Measurements from ENCODE around the gene PPIH.
"Not testable (repeated sequence)": the region's sequence is repeated elsewhere in the genome, so short reads cannot be mapped to it uniquely, and the experiment has no call there.

The PPIH gene

GRCh38 chr1:42657981-42658876 lies at the start of gene PPIH:
PPIH (plus strand) TSS chr1:42658423; CDS start chr1:42658447, 24 bp downstream.
- peak; percentile 91 for DNase-seq

DNA sequence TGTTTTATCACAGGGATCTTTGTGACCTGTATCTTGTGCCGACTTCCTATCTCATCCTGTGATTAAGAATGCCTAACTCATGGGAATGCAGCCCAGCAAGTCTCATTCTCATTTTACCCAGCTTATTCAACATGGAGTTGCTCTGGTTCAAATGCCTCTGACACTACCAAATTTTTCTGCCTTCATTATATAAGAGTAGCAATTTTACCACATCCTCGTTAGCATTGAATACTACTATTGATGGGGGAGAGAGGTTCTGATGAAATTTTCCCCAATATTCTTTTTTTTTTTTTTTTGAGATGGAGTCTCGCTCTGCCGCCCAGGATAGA lies 44.5 kb upstream of the PPIH start:
- no peak for DNase-seq

DNA sequence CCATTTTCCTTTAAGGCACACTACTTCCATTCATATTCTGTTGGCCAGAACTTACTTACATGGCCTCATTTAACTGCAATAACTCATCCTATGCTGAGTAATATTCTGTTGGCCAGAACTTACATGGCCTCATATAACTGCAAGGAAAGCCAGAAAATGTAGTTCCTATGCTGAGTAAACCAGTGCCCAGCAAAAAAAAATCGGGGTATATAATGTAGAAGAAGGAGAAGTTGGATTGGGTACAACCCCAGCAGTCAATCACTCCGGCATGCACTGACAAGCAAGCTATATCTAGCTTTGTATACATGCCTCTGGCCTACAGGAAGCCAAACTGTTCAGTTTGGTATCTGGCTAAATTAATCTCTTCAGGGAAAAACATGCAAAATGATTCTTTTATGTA lies 39.4 kb upstream of the PPIH start:
- no peak for DNase-seq

DNA sequence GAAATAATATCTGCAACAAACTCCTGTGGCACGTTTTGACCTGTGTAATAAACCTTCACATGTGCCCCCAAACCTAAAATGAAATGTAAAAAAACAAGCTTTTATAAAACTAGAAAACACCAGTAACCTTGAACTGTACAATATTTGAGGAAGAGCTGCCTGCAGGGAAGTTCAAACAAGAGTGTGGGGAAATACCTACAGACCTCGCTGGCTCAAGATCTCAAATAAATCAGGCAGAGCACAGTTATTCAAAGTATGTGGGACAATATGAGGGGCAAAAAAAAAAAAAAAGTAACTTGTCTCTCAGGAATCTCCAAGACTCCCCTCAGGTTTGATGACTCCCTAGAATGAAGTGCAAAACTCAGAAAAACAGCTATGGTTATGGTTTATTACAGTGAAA lies 37.9 kb upstream of the PPIH start:
- no peak for DNase-seq

GRCh38 chr1:42621180-42621579 lies 37.0 kb upstream of the PPIH start:
- not testable (repeated sequence) for DNase-seq

DNA sequence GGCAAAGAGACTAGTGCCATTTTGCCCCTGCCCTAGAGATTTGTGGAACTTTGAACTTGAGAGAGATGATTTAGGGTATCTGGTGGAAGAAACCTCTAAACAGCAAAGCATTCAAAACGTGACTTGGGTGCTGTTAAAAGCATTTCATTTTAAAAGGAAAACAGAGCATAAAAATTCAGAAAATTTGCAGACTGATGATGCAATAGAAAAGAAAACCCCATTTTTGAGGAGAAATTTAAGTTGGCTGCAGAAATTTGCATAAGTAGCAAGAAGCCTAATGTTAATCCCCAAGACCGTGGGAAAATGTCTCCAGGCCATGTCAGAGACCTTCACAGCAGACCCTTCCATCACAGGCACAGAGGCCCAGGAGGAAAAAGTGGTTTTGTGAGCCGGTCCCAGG lies 31.0 kb upstream of the PPIH start:
- not testable (repeated sequence) for DNase-seq

GRCh38 chr1:42639116-42639515 lies 19.1 kb upstream of the PPIH start:
- no peak for DNase-seq

DNA sequence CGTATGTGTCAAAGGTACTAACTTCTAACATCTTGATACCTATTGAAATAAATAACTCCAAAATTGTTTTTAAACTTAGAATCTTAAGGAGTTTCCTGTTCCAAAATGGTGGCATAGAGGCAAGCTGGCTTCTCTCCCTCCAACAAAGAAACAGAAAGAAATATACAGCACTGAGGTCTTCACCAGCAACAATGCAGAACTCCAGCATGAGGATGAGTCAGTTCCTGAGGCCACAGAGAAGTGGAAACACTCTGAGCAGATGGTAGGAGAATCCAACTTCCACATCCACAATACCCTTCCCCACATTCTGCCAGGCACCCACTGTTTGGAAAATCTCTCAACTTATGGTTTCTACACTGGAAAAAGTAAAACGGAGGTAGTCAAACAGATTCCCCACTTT lies 12.2 kb upstream of the PPIH start:
- no peak for DNase-seq

- DNase-seq, result no peak
Observed at GRCh38 chr1:42657201-42657600, 1.0 kb upstream of the PPIH start.

DNA sequence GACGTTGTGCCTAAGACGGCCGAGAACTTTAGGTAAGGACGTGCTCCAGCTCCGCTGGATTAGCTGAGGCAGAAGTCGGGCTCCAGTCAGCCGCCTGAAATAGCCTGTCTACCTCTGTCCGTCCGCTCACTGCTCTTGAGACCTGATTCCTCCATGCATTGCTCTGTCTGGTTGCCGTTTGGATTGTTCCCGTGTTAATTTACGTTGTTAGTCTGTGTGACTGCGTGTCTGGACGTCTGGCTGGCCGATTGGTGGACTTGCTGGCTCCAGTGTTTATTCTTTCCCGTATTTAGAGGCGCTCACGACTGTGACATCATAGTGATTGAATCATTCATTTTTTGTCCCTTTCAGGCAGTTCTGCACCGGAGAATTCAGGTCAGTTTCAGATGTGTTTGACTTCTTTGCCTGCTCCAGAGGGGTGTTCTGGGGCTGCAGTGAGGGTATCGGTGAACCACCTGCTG lies 684 bp downstream of the PPIH start:
- DNase-seq, result no peak

DNA sequence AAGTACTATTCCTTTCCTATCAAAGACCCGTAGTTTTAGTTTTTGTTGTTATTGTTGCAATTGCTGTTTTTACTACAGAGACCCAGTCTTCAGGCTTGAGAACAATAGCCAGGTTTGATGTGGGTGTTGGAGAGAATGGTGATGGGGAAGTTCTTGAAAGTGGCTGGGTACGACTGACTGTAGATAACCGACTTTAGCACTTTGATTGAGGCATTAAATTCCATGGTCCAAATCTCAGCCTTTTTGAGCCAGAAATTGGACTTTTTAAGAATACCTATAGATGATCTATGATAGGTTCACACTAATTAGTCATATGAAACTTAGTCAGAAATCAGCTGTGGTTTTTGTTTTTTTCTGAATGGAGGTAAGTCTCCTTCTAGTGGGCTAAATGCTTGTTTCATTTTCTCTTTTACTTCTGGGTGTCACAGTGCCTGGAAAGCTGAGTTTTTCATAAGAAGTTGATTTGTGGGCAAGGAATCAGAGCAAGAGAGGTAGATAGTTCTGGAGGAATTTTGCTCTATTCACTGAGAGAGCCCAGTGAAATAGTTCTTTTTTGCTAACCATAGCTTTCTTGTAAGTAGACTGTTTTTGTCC lies 2.8 kb downstream of the PPIH start:
- DNase-seq, result peak; percentile 24

DNA sequence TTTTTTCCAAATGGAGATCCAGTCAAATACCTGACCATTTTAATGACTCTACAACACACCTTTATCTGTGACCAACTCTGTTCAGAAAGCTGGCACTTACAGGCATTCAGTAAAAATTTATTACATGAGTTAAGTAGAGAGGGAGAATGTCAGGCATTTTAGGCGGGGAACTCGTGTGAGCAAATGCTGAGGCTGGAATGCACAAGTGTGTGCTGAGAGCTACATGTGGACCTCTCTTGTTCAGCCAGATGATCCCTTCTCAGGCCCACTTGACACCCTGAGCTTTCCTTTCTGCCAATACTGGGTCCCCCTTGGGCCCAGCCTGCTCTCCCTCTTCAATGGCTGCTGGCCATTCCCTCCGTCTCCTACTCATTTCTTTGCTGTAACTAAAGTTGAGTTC lies 11.7 kb downstream of the PPIH start:
- DNase-seq, result no peak

- DNase-seq, result no peak
Observed at GRCh38 chr1:42670425-42670824, 12.2 kb downstream of the PPIH start.

- no peak for DNase-seq
Observed at GRCh38 chr1:42674214-42674613, 16.0 kb downstream of the PPIH start.

DNA sequence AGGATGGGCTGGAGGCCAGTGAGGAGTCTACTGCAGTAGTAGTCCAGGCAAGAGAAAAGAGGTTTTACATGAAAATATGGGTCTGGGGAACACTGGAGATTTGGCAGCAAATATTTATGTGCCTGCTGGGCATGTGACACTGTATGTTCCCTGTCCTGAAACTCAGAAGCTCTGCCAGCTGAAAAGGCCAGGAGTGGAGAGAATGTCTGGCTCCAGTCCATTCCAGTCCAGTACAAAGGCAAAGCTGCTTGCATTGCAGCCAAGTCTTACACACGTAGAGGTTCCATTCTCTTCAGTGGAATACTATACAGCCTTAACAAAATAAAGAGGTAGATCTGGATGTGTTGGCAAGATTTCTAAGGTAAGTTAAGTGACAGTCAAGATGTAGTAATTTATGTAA lies 16.5 kb downstream of the PPIH start:
- DNase-seq, result no peak

GRCh38 chr1:42675467-42675866 lies 17.2 kb downstream of the PPIH start:
- no peak for DNase-seq

DNA sequence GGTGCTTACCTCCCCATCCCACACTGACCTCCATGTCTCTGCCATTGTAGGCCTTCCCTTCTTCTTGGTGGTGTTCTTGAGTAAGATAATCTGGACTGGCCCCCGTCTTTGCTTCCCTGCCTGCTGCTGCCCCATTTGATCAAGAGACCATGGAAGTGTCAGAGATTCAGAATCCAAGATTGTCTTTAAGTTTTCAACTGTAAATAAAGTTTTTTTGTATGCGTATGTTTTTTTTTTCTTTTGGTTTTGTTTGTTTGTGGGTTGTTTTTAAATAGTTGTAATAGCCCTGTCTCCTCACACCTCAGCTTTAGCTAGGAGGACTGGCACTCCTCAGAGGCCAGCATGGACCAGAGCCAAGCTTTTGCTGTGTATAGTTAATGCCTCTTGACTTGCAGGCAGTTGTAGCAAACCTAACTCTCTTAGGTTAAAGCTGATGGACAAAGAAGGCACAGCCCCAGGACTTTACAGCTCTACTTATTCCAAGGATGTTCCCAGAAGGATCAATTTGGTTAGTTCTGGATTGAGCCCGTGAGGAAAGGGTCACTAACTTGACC lies 18.4 kb downstream of the PPIH start:
- no peak for DNase-seq

DNA sequence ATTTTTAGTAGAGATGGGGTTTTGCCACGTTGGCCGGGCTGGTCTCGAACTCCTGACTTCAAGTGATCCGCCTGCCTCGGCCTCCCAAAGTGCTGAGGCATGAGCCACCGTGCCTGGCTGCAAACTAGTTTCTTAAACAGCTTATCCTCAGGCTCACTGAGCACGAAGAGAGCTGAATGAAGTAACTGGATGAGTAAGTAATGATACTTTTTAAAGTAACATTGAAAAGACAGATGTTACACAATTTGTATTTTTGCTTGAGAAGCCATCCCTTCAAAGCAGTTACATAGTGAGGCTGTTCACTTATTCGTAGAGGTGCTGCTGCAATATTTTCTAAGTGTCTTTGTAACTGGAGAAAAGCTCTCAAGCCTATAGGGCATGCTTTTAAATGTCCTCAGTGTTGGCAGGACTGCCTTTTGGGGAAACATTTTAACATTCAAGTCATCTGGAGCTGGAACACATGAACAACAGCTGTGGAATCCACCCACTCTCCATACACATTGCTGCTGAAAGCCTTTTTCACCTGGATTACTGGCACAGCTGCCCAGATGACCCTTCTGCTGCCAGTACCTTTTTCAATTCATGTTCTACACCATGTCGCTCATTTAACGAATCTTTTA lies 21.3 kb downstream of the PPIH start:
- no peak for DNase-seq

DNA sequence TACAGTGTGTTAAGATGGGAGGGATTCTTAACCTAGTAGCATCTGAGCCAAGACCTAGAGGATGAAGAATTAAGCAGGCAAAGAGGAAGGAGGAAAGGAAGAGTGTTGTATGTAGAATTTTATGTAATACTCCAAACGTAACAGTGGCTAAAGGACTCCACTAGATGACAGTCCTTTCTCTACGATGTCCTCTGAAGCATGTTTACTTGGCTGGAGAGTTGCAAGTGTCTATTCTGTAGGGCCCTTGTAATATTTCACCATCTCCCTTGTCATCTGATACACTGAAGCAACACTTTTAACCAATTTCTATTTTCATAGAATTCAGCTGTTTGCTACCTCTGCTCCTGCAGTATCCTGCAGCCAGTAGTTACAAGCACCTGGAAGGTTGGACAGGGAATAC lies 21.8 kb downstream of the PPIH start:
- no peak for DNase-seq

GRCh38 chr1:42680921-42681683 lies 22.9 kb downstream of the PPIH start:
- peak; percentile 26 for DNase-seq

GRCh38 chr1:42681741-42682483 lies 23.7 kb downstream of the PPIH start, which contains the start of gene YBX1:
YBX1 (plus strand) TSS chr1:42682418; CDS start chr1:42682566, 148 bp downstream.
- peak; percentile 99 for DNase-seq

DNA sequence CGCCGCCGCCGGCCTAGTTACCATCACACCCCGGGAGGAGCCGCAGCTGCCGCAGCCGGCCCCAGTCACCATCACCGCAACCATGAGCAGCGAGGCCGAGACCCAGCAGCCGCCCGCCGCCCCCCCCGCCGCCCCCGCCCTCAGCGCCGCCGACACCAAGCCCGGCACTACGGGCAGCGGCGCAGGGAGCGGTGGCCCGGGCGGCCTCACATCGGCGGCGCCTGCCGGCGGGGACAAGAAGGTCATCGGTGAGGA lies 24.2 kb downstream of the PPIH start:
- DNase-seq, result not testable (repeated sequence)
